Frontal cortex (tissue), 4 donors: ENCODE data around the gene RBMS3. TPM values are rescaled to one million over a fixed set of nuclear protein-coding genes. Genes with fewer than 3 reads are reported as not detected.
A peak's percentile ranks its signal among the peaks of the same experiment; 100 is the strongest.
"Not testable (repeated sequence)": the region's sequence is repeated elsewhere in the genome, so short reads cannot be mapped to it uniquely, and the experiment has no call there.

ENCODE experiments used
- DNase-seq, 2 donors: peaks; one replicate each; pipeline ENCODE4 v3.0.0; 2012; ENCODE audit warnings: low spot score in 2 of 2
- FAIRE-seq: peaks from 2 replicates; lab custom pipeline; 2012; peaks lifted over from hg19 to GRCh38; lab: Jason Lieb, UNC
- total RNA-seq: library from RNA; depleted of rRNA; stranded (reverse); fragments of >200 nt; gene quantifications from one replicate; pipeline ENCODE4 v1.2.3, GENCODE V29; 2014
- donor health status: control.
- donor health status: control.
- donor health status: control.

RBMS3 gene
- total RNA-seq, 1 donor from 2014 or later, result 11.4 TPM

DNA sequence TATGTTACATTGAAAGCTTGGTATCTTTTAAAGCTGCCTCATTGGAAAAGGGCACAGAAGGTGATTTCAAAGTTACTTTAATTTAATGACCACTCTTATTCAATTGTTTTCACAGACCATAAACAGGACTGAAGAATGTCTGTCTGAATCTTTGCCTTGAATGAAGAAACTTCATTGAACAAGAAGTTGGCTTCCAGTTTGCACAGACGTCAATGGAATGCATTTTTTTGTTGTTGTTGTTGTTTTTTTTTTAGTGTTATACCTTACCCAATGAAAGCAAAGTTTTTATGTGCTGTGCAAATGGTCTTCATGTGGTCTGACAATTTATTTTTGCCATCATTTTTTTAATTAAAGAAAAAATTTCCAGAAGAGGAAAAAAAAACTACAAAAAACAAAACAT is 722.9 kb downstream of the RBMS3 start:
- FAIRE-seq (no peak), DNase-seq (no peak)

DNA sequence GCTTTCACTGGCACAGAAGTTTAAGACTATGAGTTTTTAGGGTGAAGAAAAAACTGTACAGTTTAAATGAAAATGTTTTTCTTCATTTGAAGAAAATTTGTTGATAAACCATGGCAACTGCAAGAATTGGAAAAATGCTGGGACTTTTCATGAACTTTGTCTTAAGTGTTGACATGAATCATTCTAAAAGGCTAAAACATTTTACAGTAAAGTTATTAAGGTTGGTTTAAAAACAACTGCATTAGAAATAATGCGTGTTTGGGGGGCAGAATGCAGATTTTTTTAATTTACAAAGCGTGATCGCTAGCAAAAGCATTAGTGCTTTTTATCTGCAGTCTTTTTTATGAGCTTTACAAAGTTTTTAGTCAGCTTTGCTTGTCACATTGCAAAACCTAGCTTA is 723.6 kb downstream of the RBMS3 start:
- FAIRE-seq, result no peak
- no peak for DNase-seq

DNA sequence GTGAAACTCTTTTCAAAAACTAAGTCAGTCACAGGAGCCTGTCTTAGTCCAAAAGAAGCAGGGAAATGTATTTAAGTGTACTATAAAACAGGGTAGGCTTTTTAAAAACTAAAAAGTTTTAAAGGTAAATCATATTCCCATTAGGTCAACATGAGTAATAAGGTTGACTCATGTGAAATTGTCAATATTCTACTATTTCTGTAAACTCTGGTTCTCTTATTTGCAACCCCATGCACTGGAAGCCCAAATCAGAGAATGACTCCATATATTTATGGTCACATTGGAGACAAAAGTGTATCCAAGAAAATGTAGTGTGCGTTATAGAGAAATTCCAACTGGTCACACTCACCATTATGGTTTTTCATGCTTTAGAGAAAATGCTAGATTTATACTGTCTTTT is 725.2 kb downstream of the RBMS3 start:
- no peak for FAIRE-seq
- no peak for DNase-seq

DNA sequence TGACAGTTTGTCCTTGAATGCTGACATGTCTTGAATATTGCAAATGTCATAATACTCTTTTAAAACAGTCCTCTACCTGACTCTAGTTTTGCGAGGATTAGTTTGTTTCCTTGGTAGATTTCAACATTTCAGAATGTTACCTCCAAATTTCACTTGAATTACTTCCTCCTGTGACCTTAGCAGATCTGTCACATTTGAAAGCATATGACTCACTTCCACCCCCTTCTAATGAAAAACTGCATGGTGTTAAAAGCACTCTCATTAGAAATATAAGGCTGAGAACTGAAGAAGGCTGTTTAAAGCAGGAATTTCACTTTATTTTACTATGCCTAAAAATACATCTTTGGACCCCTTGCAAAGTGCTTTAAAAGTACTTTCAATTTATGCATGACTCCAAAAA is 726.8 kb downstream of the RBMS3 start:
- FAIRE-seq, result no peak
- DNase-seq, result no peak

DNA sequence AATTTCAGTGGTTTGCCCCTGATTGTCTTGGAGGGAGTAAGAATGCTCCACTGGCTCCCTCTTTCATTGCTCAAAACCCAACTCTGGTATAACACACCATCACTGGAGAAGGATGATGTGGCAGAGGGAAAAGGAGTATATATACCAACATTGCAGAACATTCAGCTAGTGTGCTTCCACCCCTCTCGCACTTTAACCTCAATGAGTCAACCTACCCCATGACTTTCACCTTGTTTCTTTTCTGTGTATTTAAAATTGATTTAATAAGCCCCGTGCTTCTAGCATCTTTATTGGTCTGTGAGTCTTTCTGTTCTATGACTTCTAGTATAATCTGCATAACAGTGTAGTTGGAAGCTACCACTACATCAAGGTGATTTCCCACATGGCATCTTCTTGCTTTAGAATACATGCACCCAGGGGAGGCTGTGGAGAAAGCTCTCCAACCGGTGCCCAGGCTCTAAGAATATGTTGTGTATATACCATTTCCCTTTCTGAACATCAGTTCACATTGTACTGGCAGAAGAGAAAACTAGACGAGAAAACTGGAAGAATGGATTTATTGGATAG is 730.4 kb downstream of the RBMS3 start:
- FAIRE-seq, result no peak

DNA sequence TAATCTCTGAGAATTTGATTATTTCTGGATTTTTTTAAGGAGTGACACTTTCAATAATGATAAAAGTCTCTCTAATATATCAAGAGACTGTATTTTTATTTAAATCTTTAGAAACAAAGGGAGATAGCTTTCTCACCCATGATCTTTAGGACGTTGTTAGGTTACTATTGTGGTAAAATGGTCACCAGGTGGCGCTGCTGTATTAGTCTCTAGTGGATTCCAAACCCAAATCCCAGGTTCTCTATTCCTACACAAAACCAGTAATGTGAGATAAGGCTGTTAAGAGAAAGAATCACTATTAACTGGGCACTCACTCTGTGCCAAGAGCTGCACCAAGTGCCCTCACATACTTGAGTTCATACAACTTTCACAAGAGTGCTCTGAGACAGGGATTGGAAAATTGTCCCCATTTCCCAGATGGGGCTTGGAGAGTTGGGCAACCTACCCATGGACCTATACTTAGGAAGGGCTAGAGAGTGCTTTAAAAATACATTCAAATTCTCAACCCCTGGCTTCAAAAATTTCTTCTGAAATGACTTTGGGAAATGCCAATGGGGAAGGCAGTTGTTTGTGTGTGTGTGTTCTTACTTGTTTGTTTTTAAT is 732.2 kb downstream of the RBMS3 start:
- DNase-seq (peak; percentile 13 to 28), FAIRE-seq (peak; percentile 26)

More for the DNA sequence above, 730.4 kb downstream of the RBMS3 start:
- no peak for DNase-seq

DNA sequence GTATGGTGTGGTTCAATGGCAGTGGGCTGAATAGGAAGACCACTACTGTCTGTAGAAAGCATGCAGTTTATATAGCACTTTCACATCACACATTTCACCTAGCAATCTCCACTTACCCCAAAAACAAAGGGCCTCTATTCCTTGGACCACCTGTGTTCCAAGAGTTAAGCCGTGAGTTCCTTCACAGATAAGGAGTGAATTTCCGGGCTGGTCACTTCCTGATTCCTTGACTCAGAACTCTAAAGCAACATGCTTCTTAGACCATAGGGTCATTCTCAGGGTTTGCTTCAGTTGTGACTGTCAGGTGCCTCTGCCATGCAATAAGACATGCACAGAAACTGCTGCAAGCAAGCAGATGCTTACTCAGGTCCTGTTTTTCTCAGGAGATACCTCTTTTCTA is 737.0 kb downstream of the RBMS3 start:
- DNase-seq, result no peak
- no peak for FAIRE-seq

DNA sequence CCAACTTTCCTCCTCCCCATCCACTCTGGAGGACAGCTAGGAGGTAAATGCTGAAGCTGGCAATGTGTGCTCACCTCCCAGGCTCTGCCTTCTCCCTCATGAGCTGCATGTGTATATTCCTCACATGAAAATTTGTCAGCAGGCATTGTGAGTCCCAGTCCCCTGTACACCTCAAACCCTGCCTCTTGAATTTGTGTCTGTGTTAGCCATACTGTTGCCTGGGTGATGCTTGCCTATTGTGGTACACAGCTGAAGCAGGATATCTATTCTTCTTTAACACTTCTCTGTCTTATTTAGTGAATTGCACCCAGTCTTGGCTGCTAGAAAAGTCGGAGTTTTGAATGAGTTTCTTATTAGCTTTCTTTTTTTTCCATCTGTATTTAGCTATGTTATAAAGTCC is 739.5 kb downstream of the RBMS3 start:
- DNase-seq (no peak), FAIRE-seq (no peak)

DNA sequence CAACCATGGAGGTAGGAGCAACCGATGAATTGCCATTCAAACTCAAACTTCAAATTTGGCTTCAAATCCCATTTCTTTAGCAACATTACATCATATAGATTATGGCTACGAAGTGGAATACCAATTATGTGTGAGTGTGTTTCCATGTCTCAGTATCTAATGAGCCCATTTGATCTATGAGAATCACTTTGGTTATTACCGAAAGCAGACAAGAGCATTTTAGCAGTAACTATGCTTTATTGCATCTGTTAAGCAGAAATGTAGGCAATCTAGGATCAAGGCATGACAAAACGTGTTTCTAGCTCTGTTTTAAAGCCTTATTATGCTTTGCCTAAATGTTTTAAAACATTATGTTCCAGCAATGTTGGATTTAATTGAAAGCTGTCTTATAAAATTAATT is 743.6 kb downstream of the RBMS3 start:
- FAIRE-seq (no peak), DNase-seq (no peak)

DNA sequence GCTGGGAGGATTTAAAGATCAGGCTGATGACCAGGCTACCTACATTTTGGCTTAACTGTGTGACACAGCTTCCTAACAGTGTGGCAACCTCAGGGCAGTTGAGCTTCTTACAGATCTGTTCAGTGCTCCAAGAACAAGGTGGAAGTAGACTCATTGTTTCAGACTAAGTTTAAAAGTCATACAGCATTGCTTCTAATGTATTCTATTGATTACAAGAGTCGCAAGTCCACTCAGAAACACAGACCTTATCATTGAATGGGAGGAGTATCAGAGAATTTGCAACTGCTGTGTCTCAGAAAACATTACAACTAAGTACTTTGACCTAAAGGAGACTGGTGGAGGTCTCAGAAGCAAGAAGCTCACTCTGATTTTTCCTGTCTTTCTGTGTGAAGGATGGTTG is 746.0 kb downstream of the RBMS3 start:
- FAIRE-seq (no peak), DNase-seq (no peak)

DNA sequence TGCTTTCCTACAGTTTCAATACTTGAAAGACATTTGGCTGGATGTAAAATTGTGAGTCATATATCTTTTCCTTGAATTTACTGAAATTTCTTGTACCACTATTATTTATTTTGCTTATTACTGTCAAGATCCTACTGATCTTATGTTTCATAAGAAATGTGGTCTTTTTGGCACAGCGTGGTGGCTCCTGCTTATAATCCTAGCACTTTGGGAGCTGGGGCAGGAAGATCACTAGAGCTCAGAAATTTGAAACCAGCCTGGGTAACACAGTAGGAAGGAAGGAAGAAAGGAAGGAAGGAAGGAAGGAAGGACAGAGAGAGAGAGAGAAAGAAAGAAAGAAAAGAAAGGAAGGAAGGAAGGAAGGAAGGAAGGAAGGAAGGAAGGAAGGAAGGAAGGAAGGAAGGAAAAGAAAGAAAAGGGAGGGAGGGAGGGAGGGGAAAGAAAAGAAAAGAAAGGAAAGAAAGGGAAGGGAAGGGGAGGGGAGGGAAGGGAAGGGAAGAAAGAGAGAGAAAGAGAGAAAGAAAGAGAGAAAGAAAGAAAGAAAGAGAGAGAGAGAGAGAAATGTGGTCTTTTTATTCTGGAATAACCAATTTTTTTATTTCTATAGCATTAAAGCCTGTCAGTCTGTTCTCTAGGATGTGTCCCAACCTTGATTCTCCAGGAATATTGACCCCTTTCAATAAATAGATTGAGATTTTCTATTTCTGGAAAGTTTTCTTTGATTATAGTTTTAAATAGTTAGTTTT is 753.5 kb downstream of the RBMS3 start:
- DNase-seq (no peak), FAIRE-seq (no peak)

DNA sequence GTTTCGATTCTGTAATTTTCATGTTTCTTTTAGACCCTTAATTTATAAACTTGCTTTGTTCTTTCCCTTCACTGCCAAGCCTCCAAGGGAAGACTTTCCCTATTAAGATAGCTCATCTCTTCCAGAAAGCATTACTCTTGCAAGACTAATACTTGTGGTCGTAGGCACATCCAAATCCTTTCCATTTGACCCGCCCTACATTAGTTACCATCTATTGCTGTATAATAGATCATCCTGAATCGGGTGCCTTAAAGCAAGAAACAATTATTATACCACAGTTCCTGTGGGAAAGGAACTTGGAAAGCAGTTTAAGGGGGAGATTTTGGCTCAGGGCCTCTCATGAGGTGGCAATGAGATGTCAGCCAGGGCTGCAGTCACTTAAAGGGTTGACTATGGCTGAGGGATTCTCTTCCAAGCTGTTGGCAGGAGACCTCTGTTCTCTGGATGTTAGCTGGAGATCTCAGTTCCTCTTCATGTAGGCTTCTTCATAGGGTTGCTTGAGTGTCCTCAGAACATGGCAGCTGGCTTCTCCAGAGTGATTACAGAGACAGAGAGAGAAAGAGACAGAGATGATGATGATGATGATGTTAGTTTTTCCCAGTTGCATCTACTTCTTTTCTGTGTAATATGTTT is 755.2 kb downstream of the RBMS3 start:
- FAIRE-seq (no peak), DNase-seq (no peak)

DNA sequence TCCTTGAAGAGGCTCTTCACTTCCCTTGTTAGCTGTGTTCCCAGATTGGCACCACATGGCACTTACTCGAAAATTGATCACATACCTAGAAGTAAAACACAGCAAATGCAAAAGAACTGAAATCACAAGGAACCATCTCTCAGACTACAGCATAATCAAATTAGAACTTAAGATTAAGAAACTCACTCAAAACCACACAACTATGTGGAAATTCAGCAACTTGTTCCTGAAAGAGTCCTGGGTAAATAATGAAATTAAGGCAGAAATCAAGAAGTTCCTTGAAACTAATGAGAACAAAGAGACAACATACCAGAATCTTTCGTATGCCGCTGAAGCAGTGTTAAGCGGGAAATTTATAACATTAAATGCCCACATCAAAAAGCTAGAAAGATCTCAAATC is 759.3 kb downstream of the RBMS3 start:
- no peak for DNase-seq
- no peak for FAIRE-seq

DNA sequence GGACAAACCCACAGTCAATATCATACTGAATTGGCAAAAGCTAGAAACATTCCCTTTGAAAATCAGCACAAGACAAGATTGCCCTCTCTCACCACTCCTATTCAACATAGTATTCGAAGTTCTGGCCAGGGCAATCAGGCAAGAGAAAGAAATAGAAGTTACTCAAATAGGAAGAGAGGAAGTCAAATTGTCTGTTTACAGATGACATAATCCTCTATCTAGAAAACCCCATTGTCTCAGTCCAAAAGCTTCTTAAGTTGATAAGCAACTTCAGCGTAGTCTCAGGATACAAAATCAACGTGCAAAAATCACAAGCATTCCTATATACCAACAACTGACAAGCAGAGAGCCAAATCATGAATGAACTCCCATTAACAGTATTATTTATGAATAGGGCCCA is 760.6 kb downstream of the RBMS3 start:
- FAIRE-seq, result not testable (repeated sequence)

DNA sequence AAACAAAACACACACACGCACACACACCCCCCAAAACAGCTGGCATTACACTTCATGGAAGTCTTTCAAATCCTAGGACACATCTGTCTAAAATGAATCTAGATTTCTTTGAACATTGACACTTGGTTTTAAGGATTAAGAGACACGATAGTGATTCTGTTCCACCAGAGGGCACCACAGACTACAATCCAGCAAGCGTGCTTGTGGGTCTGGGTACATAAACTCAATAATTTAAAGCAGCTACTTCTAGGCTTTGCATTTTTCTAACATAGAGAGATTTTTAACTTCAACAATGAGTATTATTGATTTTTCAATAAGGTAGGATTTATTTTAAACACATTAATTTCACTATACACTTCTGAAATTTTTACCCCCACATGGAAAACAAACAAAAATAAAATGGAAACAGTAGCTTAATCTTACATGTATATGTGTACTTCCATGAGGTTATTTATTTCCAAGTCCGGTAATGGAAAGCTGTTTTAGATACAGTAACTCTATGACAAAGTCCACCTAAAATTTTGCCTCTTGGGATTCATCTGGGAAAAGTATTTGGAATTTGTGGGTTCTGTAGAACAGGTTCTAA is 761.5 kb downstream of the RBMS3 start:
- FAIRE-seq (peak; percentile 72), DNase-seq (peak; percentile 10 to 15)

More for the DNA sequence above, 760.6 kb downstream of the RBMS3 start:
- not testable (repeated sequence) for DNase-seq

DNA sequence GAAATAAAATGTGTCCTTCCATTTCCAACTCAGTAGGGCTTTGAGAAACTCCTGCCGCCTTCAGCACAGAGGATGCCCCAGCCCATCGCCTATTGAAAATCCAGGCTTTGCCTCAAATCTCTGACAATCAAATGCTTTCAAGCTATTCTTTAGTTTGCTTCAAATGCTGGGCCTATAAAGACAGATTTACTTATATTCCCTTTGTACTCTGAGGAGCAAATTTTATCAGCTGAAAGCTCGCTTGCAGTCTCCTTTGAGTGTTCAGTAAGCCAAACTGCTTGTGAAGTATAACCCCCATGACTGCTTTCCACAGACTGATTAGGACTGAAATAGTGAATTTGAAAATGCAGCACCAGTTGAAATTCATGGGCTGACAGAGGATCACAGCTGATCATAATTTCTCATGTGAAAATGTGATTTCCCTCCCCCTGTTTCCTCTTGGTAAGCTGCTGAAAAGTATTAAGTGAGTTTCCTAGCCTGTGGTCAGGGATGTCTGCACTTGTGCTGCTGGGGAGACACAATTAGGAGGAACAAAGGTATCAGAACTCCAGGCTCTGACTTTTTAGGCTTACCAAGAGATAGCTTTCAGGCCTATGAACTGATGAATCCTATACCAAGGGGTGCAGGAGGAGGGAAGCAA is 762.2 kb downstream of the RBMS3 start:
- FAIRE-seq, result no peak
- DNase-seq, result no peak

DNA sequence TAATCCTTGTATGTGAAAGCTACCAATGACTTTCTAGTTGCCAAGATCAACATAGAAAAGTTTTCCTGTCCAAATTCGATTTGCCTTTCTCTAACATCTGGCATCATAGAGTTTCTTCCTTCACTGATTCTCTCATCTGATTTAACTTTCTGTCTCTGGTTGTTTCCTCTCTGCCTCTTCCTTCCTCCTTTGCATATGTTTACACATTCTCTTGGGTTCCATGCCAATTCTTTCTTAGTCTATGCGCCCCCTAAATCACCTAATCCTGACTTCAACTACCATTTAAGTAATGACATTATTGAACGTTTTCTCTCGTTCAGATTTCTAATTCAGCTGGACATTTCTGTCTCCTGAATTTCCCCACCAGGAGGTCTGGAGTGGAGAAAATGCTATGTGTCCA is 763.6 kb downstream of the RBMS3 start:
- no peak for FAIRE-seq
- DNase-seq, result no peak

DNA sequence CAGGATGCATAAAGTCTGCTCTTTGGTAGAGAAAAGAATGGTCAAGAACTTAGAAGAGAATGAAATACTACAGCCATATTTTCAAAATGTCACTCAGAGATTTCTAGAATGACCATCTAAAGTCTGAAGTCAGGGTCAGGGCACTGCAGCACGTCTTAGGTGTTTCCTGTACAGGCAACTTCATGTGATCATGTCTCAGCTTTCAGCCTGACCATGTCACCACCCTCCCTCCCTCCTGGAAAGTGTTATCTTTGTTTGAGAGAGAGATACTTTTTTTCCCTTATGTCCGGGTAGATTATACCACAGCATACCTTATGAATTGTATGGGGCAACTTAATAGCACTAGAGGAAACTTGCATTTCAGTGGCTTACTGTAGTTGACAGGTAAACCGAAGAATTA is 767.6 kb downstream of the RBMS3 start:
- FAIRE-seq (no peak), DNase-seq (no peak)

DNA sequence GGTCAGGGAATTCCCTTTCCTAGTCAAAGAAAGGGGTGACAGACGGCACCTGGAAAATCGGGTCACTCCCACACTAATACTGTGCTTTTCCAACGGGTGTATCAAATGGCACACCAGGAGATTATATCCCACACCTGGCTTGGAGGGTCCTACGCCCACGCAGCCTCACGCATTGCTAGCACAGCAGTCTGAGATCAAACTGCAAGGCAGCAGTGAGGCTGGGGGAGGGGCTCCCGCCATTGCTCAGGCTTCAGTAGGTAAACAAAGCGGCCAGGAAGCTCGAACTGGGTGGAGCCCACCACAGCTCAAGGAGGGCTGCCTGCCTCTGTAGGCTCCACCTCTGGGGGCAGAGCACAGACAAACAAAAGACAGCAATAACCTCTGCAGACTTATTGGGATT is 769.2 kb downstream of the RBMS3 start:
- FAIRE-seq, DNase-seq: not testable (repeated sequence)

DNA sequence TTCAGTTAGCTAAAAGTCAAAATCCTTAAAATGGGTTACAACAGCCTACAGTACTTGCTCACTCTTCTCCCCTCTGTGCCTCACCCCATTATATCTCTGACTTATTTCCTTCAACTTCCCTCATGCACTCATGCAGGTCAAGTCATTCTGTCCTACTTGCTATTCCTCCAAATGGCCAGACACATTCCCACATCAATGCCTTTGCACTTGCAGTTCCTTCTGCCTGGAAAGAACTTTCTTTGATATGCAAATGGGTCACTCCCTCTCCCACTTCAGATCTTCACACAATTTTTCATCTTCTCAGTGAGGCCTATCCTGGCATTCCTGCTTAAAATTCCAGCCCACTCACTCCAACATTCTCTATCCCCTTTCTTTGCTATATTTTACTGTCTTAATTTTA is 778.4 kb downstream of the RBMS3 start:
- FAIRE-seq (no peak), DNase-seq (no peak)
